ENCODE measurements around the gene PHC3.

Gene PHC3

GRCh38 chr3:170180908-170181885 lies at the start of gene PHC3:
Gene PHC3, minus strand, starts transcription at chr3:170181733. Its CDS starts 18 bp downstream, at chr3:170181715.
- peak within 1 kb of the TSS; percentile 81 for H3K27ac ChIP-seq

GRCh38 chr3:170228093-170228766 lies 46.7 kb upstream of the PHC3 start:
- H3K27ac ChIP-seq, result no peak overlapping the region
- TF ChIP-seq ZFX (IDR thresholded peaks at IDR 0.05; ENCODE audit: borderline replicate concordance) (no peak), CTCF (IDR thresholded peaks at IDR 0.05) (no peak)

More at GRCh38 chr3:170180908-170181885, at the start of gene PHC3:
- TF ChIP-seq ZFX (IDR thresholded peaks at IDR 0.05; ENCODE audit: borderline replicate concordance) (no peak), CTCF (IDR thresholded peaks at IDR 0.05) (peak; percentile 17; the same call in 1 of the 2 replicates)

- no peak for TF ChIP-seq CTCF (IDR thresholded peaks at IDR 0.05)
- no peak for TF ChIP-seq ZFX (IDR thresholded peaks at IDR 0.05; ENCODE audit: borderline replicate concordance)
- H3K27ac ChIP-seq, result no peak overlapping the region
Observed at GRCh38 chr3:170226426-170226960, 45.0 kb upstream of the PHC3 start.

GRCh38 chr3:170225166-170225565 lies 43.6 kb upstream of the PHC3 start:
- TF ChIP-seq ZFX (IDR thresholded peaks at IDR 0.05; ENCODE audit: borderline replicate concordance) (no peak), CTCF (IDR thresholded peaks at IDR 0.05) (no peak)
- H3K27ac ChIP-seq, result no peak overlapping the region

GRCh38 chr3:170222647-170223541 lies 41.4 kb upstream of the PHC3 start:
- TF ChIP-seq CTCF (IDR thresholded peaks at IDR 0.05) (no peak), ZFX (IDR thresholded peaks at IDR 0.05; ENCODE audit: borderline replicate concordance) (no peak)
- peak overlapping the region; percentile 74 for H3K27ac ChIP-seq

GRCh38 chr3:170221924-170222646 lies 40.6 kb upstream of the PHC3 start, which contains the start of gene PRKCI:
Gene PRKCI, plus strand, starts transcription at chr3:170222424. Its CDS starts 246 bp downstream, at chr3:170222670.
- TF ChIP-seq ZFX (IDR thresholded peaks at IDR 0.05; ENCODE audit: borderline replicate concordance) (no peak), CTCF (IDR thresholded peaks at IDR 0.05) (0 out of 2 replicates have a peak, but pooled peaks have one; percentile 6)
- H3K27ac ChIP-seq, result peak within 1 kb of the TSS; percentile 74
